Activated CD8-positive, alpha-beta T cell treated with anti-CD3 and anti-CD28 coated beads, Interleukin-2, amount 10 ng/mL, durations not matched to agents 7 days and 5 days (primary cell): Measurements from ENCODE around the gene PEX5L. TPM values are rescaled to one million over a fixed set of nuclear protein-coding genes. Genes with fewer than 3 reads are reported as not detected.
"Not testable (repeated sequence)": the region's sequence is repeated elsewhere in the genome, so short reads cannot be mapped to it uniquely, and the experiment has no call there.

Experiments used
- ATAC-seq: fragments of 150-1000 bp; cut with Tn5 transposase; one replicate; pipeline ENCODE4 v1.10.0; 2021; ENCODE audit warnings: moderate library complexity
- CTCF ChIA-PET: fragments of 350-600 bp; sonication (Branson Sonifier 250); formaldehyde crosslinking; loops from one replicate; lab custom pipeline; 2021; ENCODE audit warnings: antibody characterized with exemption; lab: Charles Lee
- POLR2A ChIA-PET: fragments of 350-600 bp; sonication (Branson Sonifier 250); formaldehyde crosslinking; loops from one replicate; lab custom pipeline; 2021; ENCODE audit warnings: antibody characterized with exemption; lab: Charles Lee
- DNase-seq: peaks from one replicate; pipeline ENCODE4 v3.0.0-alpha.2; 2020
- H3K27ac Mint-ChIP-seq: one replicate; pipeline ENCODE4 v1.8.0; 2021; ENCODE audit warnings: mild to moderate bottlenecking, mixed read lengths
- H3K27me3 Mint-ChIP-seq: one replicate; pipeline ENCODE4 v1.8.0; 2021; ENCODE audit warnings: low read depth, mixed read lengths
- H3K36me3 Mint-ChIP-seq: one replicate; pipeline ENCODE4 v1.8.0; 2021; ENCODE audit warnings: low read depth, mixed read lengths
- H3K4me1 Mint-ChIP-seq: one replicate; pipeline ENCODE4 v1.8.0; 2021; ENCODE audit warnings: low read depth, mixed read lengths
- H3K4me3 Mint-ChIP-seq: one replicate; pipeline ENCODE4 v1.8.0; 2021; ENCODE audit warnings: mild to moderate bottlenecking, mixed read lengths
- H3K9me3 Mint-ChIP-seq: one replicate; pipeline ENCODE4 v1.8.0; 2022; ENCODE audit warnings: mixed read lengths; ENCODE audit not compliant: insufficient read depth
- total RNA-seq, 2 experiments: library from RNA; stranded (reverse); gene quantifications; one replicate each; pipeline ENCODE4 v1.2.3, GENCODE V29; 2021

The PEX5L gene
- total RNA-seq, 2 experiments from 2014 or later, result not detected

DNA sequence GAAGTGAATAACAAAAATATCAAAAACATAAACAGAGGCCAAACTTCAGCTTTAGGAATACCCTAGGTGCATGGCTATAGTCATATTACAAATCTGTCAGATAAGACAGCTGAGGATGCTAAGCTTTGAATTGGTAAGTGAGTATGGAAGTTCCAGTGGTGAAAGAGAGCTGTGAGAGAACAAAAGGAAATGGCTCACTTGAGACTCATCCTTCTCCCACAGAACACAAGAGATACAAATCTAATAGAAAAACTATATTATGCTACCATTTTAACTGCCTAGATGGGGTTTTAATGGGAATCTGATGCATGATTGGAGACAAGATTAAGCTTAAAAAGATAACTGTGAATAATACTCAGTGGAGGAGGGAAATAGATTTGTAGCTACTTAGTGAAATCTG lies 21.5 kb upstream of the PEX5L start:
- H3K4me1 Mint-ChIP-seq, result no peaks in the 10 kb centered on the region
- H3K27me3 Mint-ChIP-seq, result no peaks in the 10 kb centered on the region
- CTCF ChIA-PET, result no interaction called here
- no peak overlapping the region for H3K4me3 Mint-ChIP-seq
- no peaks in the 10 kb centered on the region for H3K9me3 Mint-ChIP-seq
- POLR2A ChIA-PET, result no interaction called here
- DNase-seq (no peak), ATAC-seq (no peak)
- no peak overlapping the region for H3K27ac Mint-ChIP-seq
- H3K36me3 Mint-ChIP-seq, result no peaks in the 10 kb centered on the region

DNA sequence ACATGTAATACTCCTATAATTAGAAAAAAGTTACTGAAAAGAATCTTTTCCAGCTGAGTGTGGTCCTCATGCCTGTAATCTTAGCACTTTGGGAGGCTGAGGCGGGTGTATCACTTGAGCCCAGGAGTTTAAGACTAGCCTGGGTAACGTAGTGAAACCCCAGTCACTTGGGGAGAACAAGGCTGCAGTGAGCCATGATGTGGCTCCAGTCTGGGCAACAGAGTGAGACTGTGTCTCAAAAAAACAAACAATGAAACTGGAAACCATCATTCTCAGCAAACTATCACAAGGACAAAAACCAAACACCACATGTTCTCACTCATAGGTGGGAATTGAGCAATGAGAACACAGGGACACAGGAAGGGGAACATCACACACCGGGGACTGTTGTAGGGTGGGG lies 18.9 kb upstream of the PEX5L start:
- H3K9me3 Mint-ChIP-seq, POLR2A ChIA-PET, CTCF ChIA-PET, DNase-seq, H3K4me3 Mint-ChIP-seq, H3K4me1 Mint-ChIP-seq, H3K27me3 Mint-ChIP-seq, H3K27ac Mint-ChIP-seq, H3K36me3 Mint-ChIP-seq, ATAC-seq: not testable (repeated sequence)

DNA sequence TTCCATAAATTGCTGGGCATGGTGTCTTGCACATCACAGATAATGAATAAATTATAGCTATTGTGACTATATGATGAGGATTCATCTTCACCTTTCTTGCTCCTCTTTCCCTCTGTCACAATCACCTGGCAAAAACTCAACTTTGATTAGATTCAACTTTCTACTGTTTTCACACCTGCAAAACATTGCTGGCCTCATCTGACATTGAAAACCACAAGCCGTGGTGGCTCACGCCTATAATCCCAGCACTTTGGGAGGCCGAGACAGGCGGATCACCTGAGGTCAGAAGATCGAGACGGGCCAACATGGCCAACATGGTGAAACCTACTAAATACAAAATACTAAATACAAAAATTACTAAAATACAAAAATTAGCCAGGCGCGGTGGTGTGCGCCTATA lies 12.7 kb upstream of the PEX5L start:
- DNase-seq, result no peak
- no peaks in the 10 kb centered on the region for H3K9me3 Mint-ChIP-seq
- H3K4me1 Mint-ChIP-seq, result no peaks in the 10 kb centered on the region
- H3K4me3 Mint-ChIP-seq, result no peak overlapping the region
- H3K27me3 Mint-ChIP-seq, result no peaks in the 10 kb centered on the region
- ChIA-PET POLR2A (interaction anchor here (0.6 kb wide), 1 partner anchor 20 kb away, joined by 3 read pairs; no protein-coding TSS in a partner anchor), CTCF (no interaction called here)
- no peak for ATAC-seq
- no peaks in the 10 kb centered on the region for H3K36me3 Mint-ChIP-seq
- H3K27ac Mint-ChIP-seq, result no peak overlapping the region

DNA sequence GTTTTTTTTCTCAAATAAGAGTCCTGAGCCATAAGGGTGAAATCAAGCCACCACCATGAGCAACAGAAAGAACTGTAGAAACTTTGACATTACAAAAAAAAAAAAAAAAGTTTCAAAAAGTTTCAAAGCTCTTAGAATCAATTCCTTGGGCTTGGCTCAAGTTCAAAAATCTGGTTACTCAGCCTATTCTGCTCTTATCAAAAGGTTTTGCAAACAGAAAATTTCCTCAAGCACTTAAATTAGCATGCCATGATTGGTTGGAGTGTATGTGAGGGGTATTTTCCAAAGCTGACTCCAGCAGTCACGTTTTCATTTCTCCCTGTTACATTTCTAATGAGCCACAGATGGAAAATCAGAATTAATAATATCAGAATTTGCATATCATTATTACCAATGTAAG lies 12.1 kb upstream of the PEX5L start:
- DNase-seq (no peak), ATAC-seq (no peak)
- Mint-ChIP-seq H3K4me1 (no peaks in the 10 kb centered on the region), H3K27me3 (no peaks in the 10 kb centered on the region), H3K27ac (no peak overlapping the region), H3K9me3 (no peaks in the 10 kb centered on the region), H3K36me3 (no peaks in the 10 kb centered on the region), H3K4me3 (no peak overlapping the region)
- POLR2A ChIA-PET, result interaction anchor here (0.6 kb wide), 1 partner anchor 20 kb away, joined by 3 read pairs; no protein-coding TSS in a partner anchor
- CTCF ChIA-PET, result no interaction called here

DNA sequence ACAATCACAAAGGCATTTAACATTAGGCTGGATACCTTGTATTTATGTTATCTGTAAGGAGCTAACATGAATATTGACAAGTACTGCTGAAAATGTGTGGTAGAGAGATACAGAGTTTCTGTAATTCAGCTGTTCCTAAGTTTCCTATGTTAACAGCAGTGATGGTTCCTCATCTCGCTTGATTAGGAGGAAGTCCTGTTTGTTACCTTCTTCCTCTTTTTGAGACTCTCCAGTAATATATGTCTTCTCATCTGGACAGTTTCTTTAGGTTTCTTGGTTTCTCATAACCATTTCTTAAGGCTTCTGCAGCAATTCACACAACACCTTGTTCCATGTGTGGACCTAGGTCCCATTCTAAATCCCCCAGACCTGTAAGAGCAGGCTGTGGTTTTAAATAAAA lies 11.4 kb upstream of the PEX5L start:
- H3K9me3 Mint-ChIP-seq, result no peaks in the 10 kb centered on the region
- ChIA-PET CTCF (no interaction called here), POLR2A (no interaction called here)
- H3K4me1 Mint-ChIP-seq, result no peaks in the 10 kb centered on the region
- H3K27ac Mint-ChIP-seq, result no peak overlapping the region
- no peak for DNase-seq
- no peak for ATAC-seq
- H3K4me3 Mint-ChIP-seq, result no peak overlapping the region
- no peaks in the 10 kb centered on the region for H3K36me3 Mint-ChIP-seq
- H3K27me3 Mint-ChIP-seq, result no peaks in the 10 kb centered on the region

DNA sequence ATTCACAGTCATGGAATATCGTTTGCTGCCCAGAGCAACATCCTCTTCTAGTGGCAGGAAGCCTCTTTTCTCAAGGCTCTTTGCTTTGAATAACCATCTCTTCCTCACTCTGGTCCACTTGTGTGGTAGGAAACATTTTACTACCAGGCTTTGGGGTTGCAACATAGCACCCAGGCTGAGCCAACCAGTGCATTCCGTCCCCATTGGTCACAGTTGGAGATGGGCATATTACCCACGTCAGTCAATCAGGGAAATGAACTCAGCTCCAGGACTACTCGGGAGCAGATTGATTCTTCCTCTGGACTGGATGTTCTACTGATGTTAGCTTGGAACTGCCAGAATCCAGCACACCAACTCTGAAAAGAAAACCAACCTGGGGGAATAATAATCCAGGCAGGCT lies 4.2 kb upstream of the PEX5L start:
- Mint-ChIP-seq H3K9me3 (no peaks in the 10 kb centered on the region), H3K36me3 (no peaks in the 10 kb centered on the region), H3K27me3 (peaks cover 25% of the 10 kb centered on the region), H3K4me3 (no peak overlapping the region), H3K27ac (no peak overlapping the region), H3K4me1 (peaks cover 11% of the 10 kb centered on the region)
- DNase-seq (no peak), ATAC-seq (no peak)
- CTCF ChIA-PET, result no interaction called here
- POLR2A ChIA-PET, result no interaction called here

DNA sequence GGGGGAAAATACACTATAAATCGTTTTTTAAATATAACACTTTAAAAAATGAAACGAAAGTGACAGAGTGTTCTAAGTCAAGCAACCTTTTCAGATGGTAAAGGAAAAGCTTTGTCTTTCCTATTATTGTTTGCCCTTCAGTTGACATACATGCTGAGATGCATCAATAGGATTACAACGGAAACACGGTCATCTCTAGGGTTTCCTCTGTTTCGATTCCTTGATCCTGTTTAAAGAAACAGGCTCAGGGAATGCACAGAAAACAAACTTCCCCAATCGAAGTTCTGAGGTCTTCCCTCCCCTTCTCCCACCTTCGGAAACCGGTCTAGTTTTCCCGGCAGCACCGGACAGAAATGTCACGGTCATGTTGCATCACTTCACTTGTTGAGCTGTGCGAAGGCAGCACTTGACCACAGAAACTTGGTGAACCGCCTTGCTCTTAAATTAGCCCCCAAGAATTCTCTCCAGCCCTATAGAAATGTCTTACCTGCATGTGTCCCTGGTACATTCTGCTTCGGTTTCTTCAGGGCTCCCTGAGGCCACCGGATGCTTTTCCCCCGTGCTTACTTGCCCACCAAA lies 556 bp downstream of the PEX5L start:
- Mint-ChIP-seq H3K27ac (no peak overlapping the region), H3K9me3 (no peaks in the 10 kb centered on the region), H3K4me3 (peak overlapping the region; percentile 34), H3K27me3 (peaks cover 38% of the 10 kb centered on the region), H3K4me1 (peaks cover 11% of the 10 kb centered on the region), H3K36me3 (no peaks in the 10 kb centered on the region)
- ChIA-PET CTCF (interaction anchor here (1.2 kb wide), 1 partner anchor 225 kb away, joined by 3 read pairs; no protein-coding TSS in a partner anchor), POLR2A (no interaction called here)
- no peak for DNase-seq
- ATAC-seq, result no peak

DNA sequence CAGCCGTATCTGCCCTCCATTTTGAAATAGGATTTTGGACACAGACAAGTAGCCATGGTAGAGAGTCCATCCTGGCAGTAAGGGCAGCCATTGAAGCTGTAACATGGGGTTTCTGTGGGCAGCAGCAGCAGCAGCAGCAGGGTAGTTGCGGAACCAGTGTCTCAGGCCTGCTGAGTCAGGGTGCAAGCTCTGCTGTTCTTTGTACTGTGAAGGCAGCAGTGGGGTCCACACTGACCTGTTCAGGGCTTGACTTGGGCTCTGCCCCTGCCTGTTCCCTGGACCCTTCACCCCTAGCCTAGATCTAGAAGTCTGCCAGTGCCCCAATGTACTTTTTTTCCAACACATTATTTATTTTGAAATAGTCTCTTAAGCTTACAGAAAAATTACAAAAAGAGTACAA lies 9.7 kb downstream of the PEX5L start:
- CTCF ChIA-PET, result no interaction called here
- no peaks in the 10 kb centered on the region for H3K36me3 Mint-ChIP-seq

DNA sequence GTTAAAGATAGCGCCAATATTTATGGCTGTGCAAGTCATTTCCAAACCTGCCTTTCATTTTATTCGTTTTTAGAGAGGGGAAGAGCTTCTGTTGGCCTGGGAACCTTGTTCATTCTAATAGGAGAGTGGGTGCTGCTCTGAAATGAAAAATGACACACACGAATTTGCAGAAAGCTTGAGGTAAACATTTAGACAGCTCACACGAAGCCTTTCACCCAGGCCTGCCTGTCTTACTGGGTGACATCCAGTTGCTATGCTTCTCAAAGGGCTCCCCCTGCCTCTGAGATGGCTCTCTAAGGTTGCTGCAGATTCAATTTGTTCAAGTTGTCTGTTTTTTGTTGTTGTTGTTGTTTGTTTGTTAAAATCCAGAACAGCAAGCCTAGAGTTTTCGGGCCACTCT lies 18.2 kb downstream of the PEX5L start:
- Mint-ChIP-seq H3K4me3 (no peak overlapping the region), H3K9me3 (no peaks in the 10 kb centered on the region), H3K27me3 (no peaks in the 10 kb centered on the region), H3K27ac (no peak overlapping the region), H3K36me3 (no peaks in the 10 kb centered on the region), H3K4me1 (no peaks in the 10 kb centered on the region)
- DNase-seq (no peak), ATAC-seq (no peak)
- POLR2A ChIA-PET, result no interaction called here
- CTCF ChIA-PET, result no interaction called here

More for the DNA sequence above, 9.7 kb downstream of the PEX5L start:
- POLR2A ChIA-PET, result no interaction called here
- Mint-ChIP-seq H3K27ac (no peak overlapping the region), H3K27me3 (peaks cover 2% of the 10 kb centered on the region), H3K4me3 (no peak overlapping the region), H3K9me3 (no peaks in the 10 kb centered on the region), H3K4me1 (no peaks in the 10 kb centered on the region)
- ATAC-seq (no peak), DNase-seq (no peak)

DNA sequence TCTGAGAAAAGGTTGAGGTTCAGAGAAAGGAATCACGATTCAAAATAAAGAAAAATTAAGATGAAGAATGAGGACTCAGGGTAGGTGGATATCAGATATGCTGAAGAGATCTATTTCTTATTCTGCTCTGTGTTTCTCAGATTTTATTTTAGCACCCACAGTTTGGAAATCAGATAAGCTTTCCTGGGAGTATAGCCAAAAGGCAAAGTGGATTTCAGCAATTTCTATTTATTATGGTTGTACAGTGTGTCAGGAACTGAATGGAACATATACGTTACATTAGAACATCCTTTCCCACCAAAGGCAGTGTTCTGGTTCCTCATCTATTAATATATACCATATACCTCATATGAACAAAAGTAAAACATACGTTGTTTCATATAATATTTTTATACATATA lies 18.9 kb downstream of the PEX5L start:
- CTCF ChIA-PET, result no interaction called here
- no peaks in the 10 kb centered on the region for H3K36me3 Mint-ChIP-seq
- H3K27ac Mint-ChIP-seq, result no peak overlapping the region
- no peak for DNase-seq
- H3K27me3 Mint-ChIP-seq, result no peaks in the 10 kb centered on the region
- no peak for ATAC-seq
- no peaks in the 10 kb centered on the region for H3K4me1 Mint-ChIP-seq
- no peaks in the 10 kb centered on the region for H3K9me3 Mint-ChIP-seq
- no peak overlapping the region for H3K4me3 Mint-ChIP-seq
- POLR2A ChIA-PET, result no interaction called here

DNA sequence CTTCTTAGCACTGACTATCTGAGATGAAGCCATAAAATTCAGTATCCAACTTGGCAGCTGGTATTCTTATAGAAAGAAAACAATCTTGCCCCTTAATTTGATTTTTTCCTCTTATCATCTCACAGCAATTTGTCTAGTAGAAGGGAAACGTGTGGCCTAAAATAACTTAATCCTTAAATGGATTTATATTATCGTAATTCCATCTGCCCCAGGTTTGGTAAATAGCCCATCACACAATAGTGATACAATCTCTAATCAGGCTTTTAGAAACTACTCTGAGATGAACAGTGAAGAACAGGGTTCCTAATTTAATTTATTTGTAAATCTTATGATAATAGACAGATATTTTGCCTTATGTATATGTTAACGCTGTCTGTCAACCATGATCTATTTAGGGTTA lies 24.8 kb downstream of the PEX5L start:
- H3K4me3 Mint-ChIP-seq, result no peak overlapping the region
- H3K36me3 Mint-ChIP-seq, result no peaks in the 10 kb centered on the region
- no peak overlapping the region for H3K27ac Mint-ChIP-seq
- DNase-seq, result no peak
- ATAC-seq, result no peak
- H3K27me3 Mint-ChIP-seq, result no peaks in the 10 kb centered on the region
- ChIA-PET CTCF (no interaction called here), POLR2A (no interaction called here)
- H3K9me3 Mint-ChIP-seq, result peaks cover 6% of the 10 kb centered on the region
- H3K4me1 Mint-ChIP-seq, result no peaks in the 10 kb centered on the region

DNA sequence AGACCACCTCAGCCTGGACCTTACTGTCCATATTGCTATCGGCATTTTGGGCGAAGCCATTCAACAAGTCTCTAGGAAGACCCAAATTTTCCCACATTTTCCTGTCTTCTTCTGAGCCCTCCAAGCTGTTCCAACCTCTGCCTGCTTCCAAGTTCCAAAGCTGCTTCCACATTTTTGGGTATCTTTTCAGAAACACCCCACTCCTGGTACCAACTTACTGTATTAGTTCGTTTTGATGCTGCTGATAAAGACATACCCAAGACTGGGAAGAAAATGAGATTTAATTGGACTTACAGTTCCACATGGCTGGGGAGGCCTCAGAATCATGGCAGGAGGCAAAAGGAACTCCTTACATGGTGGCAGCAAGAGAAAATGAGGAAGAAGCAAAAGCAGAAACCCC lies 28.4 kb downstream of the PEX5L start:
- H3K4me3 Mint-ChIP-seq, POLR2A ChIA-PET, H3K27me3 Mint-ChIP-seq, CTCF ChIA-PET, DNase-seq, H3K36me3 Mint-ChIP-seq, H3K4me1 Mint-ChIP-seq, ATAC-seq, H3K9me3 Mint-ChIP-seq, H3K27ac Mint-ChIP-seq: not testable (repeated sequence)

DNA sequence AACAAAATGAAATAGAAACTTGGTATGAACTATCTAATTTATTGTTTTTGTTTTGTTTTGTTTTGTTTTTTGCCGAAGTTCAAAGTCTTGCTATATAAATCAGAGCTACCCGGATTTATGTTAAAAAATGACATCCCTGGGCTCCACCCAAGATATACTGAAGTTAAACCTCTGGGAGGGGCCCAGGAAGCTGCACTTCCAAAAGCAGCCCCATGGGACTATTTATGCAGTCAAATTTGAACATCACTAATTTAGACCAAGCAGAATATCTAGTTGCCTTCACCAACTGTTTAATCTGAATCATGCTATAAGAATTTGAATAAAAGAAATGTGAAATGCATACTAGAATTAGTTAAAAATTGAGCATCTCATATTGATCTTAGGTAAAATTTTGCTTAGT lies 32.2 kb downstream of the PEX5L start:
- no peak for DNase-seq
- Mint-ChIP-seq H3K9me3 (peaks cover 6% of the 10 kb centered on the region), H3K4me3 (no peak overlapping the region), H3K36me3 (no peaks in the 10 kb centered on the region), H3K27me3 (no peaks in the 10 kb centered on the region), H3K4me1 (no peaks in the 10 kb centered on the region), H3K27ac (no peak overlapping the region)
- no peak for ATAC-seq
- ChIA-PET CTCF (interaction anchor here (0.9 kb wide), 1 partner anchor 12 kb away, joined by 3 read pairs; no protein-coding TSS in a partner anchor), POLR2A (no interaction called here)
